ENCODE measurements around the gene FBXO40. TPM values are rescaled to one million over a fixed set of nuclear protein-coding genes. Genes with fewer than 3 reads are reported as not detected.

Gene FBXO40
- total and polyA plus RNA-seq, 2 experiments from 2014 or later, result not detected

GRCh38 chr3:121641127-121641526, 47.9 kb downstream of the FBXO40 start:
- no peak for TF ChIP-seq CTCF (IDR thresholded peaks at IDR 0.05; ENCODE audit: poor library complexity)
- TF ChIP-seq EZH2phosphoT487 (IDR thresholded peaks at IDR 0.05; ENCODE audit: low read depth, severe bottlenecking, unreplicated experiment), result no peak
- TF ChIP-seq EZH2 (IDR thresholded peaks at IDR 0.05; ENCODE audit: borderline replicate concordance), result no peak
- no peak overlapping the region for H3K4me3 ChIP-seq
- no peaks in the 10 kb centered on the region for H3K4me1 ChIP-seq (ENCODE audit: insufficient read depth)
- H3K9me3 ChIP-seq (ENCODE audit: low read depth), result no peaks in the 10 kb centered on the region
- no peaks in the 10 kb centered on the region for H3K36me3 ChIP-seq (replicated peaks; ENCODE audit: insufficient read depth, low read depth)
- WGBS (ENCODE audit: low lambda C conversion rate, missing lambda C conversion rate), result 93% methylated on average over 2 of the region's 2 CpGs
- H3K9me2 ChIP-seq (replicated peaks; ENCODE audit: insufficient read depth), result no peaks in the 10 kb centered on the region
- H3K79me2 ChIP-seq, result no peaks in the 10 kb centered on the region
- no peaks in the 10 kb centered on the region for H3K27me3 ChIP-seq
- no peak overlapping the region for H3K27ac ChIP-seq
- no peak overlapping the region for H3K4me2 ChIP-seq
- H2AFZ ChIP-seq, result no peak overlapping the region
- no peaks in the 10 kb centered on the region for H4K20me1 ChIP-seq (ENCODE audit: insufficient read depth, poor library complexity, severe bottlenecking)
- DNase-seq (ENCODE audit: low spot score), result no peak

DNA sequence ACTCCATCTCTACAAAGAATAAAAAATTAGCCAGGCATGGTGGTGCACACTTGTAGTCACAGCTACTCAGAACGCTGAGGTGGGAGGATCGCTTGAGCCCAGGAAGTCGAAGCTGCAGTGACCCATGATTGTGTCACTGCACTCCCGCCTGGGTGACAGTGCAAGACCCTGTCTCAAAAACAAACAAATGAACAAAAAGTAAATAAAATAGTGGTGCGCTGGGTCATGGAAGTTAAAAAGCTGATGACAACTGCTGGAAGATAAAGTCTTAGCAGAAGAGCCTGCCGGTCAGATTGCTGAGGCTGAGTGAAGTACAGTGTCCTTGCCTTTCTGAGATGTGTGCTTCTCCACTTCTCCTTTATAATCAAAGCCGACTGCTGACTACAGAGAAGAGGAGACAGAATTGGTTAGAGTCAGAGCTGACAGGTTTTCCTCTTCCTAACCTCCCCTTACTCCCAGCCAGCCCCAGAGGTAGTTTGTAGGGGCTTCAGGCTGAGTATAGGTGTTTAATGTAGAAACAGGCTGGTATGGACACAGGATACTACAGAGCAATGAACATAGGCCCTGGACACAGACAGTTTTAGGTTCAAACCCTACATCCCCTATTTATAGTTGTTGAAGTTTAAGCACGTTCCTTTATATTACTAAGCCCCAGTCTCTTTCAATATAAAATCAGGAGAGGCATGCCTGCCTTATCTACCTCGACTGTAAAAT, 49.6 kb downstream of the FBXO40 start:
- no peaks in the 10 kb centered on the region for H4K20me1 ChIP-seq (ENCODE audit: insufficient read depth, poor library complexity, severe bottlenecking)
- no peaks in the 10 kb centered on the region for H3K27me3 ChIP-seq
- H3K4me1 ChIP-seq (ENCODE audit: insufficient read depth), result no peaks in the 10 kb centered on the region
- no peaks in the 10 kb centered on the region for H3K9me2 ChIP-seq (replicated peaks; ENCODE audit: insufficient read depth)
- no peak overlapping the region for H3K27ac ChIP-seq
- no peak overlapping the region for H2AFZ ChIP-seq
- H3K79me2 ChIP-seq, result no peaks in the 10 kb centered on the region
- no peak for TF ChIP-seq CTCF (IDR thresholded peaks at IDR 0.05; ENCODE audit: poor library complexity)
- no peak for TF ChIP-seq EZH2 (IDR thresholded peaks at IDR 0.05; ENCODE audit: borderline replicate concordance)
- TF ChIP-seq EZH2phosphoT487 (IDR thresholded peaks at IDR 0.05; ENCODE audit: low read depth, severe bottlenecking, unreplicated experiment), result no peak
- H3K9me3 ChIP-seq (ENCODE audit: low read depth), result no peaks in the 10 kb centered on the region
- DNase-seq (ENCODE audit: low spot score), result no peak
- no peak overlapping the region for H3K4me2 ChIP-seq
- no peak overlapping the region for H3K4me3 ChIP-seq
- no peaks in the 10 kb centered on the region for H3K36me3 ChIP-seq (replicated peaks; ENCODE audit: insufficient read depth, low read depth)
- 76% methylated on average over 9 of the region's 9 CpGs for WGBS (ENCODE audit: low lambda C conversion rate, missing lambda C conversion rate)

- no peaks in the 10 kb centered on the region for H3K36me3 ChIP-seq (replicated peaks; ENCODE audit: insufficient read depth, low read depth)
- no peak overlapping the region for H3K27ac ChIP-seq
- H3K4me2 ChIP-seq, result no peak overlapping the region
- H2AFZ ChIP-seq, result no peak overlapping the region
- no peaks in the 10 kb centered on the region for H3K4me1 ChIP-seq (ENCODE audit: insufficient read depth)
- H3K9me3 ChIP-seq (ENCODE audit: low read depth), result no peaks in the 10 kb centered on the region
- 94% methylated on average over 5 of the region's 5 CpGs for WGBS (ENCODE audit: low lambda C conversion rate, missing lambda C conversion rate)
- H3K27me3 ChIP-seq, result no peaks in the 10 kb centered on the region
- no peaks in the 10 kb centered on the region for H3K79me2 ChIP-seq
- no peak overlapping the region for H3K4me3 ChIP-seq
- no peaks in the 10 kb centered on the region for H3K9me2 ChIP-seq (replicated peaks; ENCODE audit: insufficient read depth)
- no peaks in the 10 kb centered on the region for H4K20me1 ChIP-seq (ENCODE audit: insufficient read depth, poor library complexity, severe bottlenecking)
- no peak for DNase-seq (ENCODE audit: low spot score)
- TF ChIP-seq EZH2 (IDR thresholded peaks at IDR 0.05; ENCODE audit: borderline replicate concordance) (no peak), CTCF (IDR thresholded peaks at IDR 0.05; ENCODE audit: poor library complexity) (no peak), EZH2phosphoT487 (IDR thresholded peaks at IDR 0.05; ENCODE audit: low read depth, severe bottlenecking, unreplicated experiment) (no peak)
Measured at GRCh38 chr3:121645054-121645453, 51.9 kb downstream of the FBXO40 start.

Data from hepatocyte (in vitro differentiated cells).